Liver (tissue), 9 donors: ENCODE results near the gene TRIM22. TPM values are rescaled to one million over a fixed set of nuclear protein-coding genes. Genes with fewer than 3 reads are reported as not detected.

Experiments used
- DNase-seq: peaks from one replicate; pipeline ENCODE4 v3.0.0-alpha.2; 2017; ENCODE audit warnings: low spot score
- H3K27ac ChIP-seq, 2 donors: one replicate each; pipeline ENCODE4 v1.7.0; 2013; ENCODE audit warnings: inconsistent platforms in 2 of 2, low read length in 2 of 2, control low read depth in 1 of 2, low read depth in 1 of 2, mild to moderate bottlenecking in 1 of 2
- H3K27me3 ChIP-seq, 4 donors: one replicate each; pipeline versions ENCODE4 v1.6.1 to v1.7.0; 2013; ENCODE audit warnings: low read length in 3 of 4, inconsistent platforms in 1 of 4, mild to moderate bottlenecking in 1 of 4, moderate library complexity in 1 of 4; ENCODE audit not compliant: control insufficient read depth in 4 of 4, insufficient read depth in 4 of 4
- H3K36me3 ChIP-seq, 4 donors: one replicate each; pipeline versions ENCODE4 v1.6.1 to v1.7.0; 2013; ENCODE audit warnings: low read length in 3 of 4, mild to moderate bottlenecking in 3 of 4, low read depth in 1 of 4, moderate library complexity in 1 of 4; ENCODE audit not compliant: control insufficient read depth in 4 of 4, insufficient read depth in 3 of 4
- H3K4me1 ChIP-seq, 4 donors: one replicate each; pipeline versions ENCODE4 v1.6.1 to v1.7.0; 2013; ENCODE audit warnings: low read length in 3 of 4, mild to moderate bottlenecking in 3 of 4, moderate library complexity in 1 of 4; ENCODE audit not compliant: control insufficient read depth in 4 of 4, insufficient read depth in 4 of 4
- H3K4me3 ChIP-seq, 3 donors: one replicate each; pipeline versions ENCODE4 v1.6.1 to v1.7.0; 2013; ENCODE audit warnings: low read length in 3 of 3, control low read depth in 1 of 3, low read depth in 1 of 3, mild to moderate bottlenecking in 1 of 3
- H3K9ac ChIP-seq, 2 donors: one replicate each; pipeline ENCODE4 v1.7.0; 2013; ENCODE audit warnings: low read length in 2 of 2, mild to moderate bottlenecking in 2 of 2, moderate library complexity in 2 of 2, control low read depth in 1 of 2, low read depth in 1 of 2
- H3K9me3 ChIP-seq, 4 donors: one replicate each; pipeline versions ENCODE4 v1.6.1 to v1.7.0; 2013; ENCODE audit warnings: low read length in 3 of 4; ENCODE audit not compliant: control insufficient read depth in 4 of 4
- ATF3 ChIP-seq: IDR thresholded peaks from 2 replicates; pipeline ENCODE4 v1.6.1; 2016; ENCODE audit warnings: antibody characterized with exemption
- CTCF ChIP-seq: fragments of 150-350 bp; IDR thresholded peaks from 2 replicates; pipeline ENCODE4 v1.5.1; 2017; ENCODE audit warnings: improper control_type of control experiment, low read depth, low read length; ENCODE audit not compliant: missing input control
- EGR1 ChIP-seq, 2 donors: IDR thresholded peaks; 2 replicates each; pipeline ENCODE4 v1.6.1; 2016 to 2018; ENCODE audit warnings: antibody characterized with exemption in 2 of 2, low read depth in 2 of 2
- FOXA1 ChIP-seq: IDR thresholded peaks from 2 replicates; pipeline ENCODE4 v1.6.1; 2016; ENCODE audit warnings: antibody characterized with exemption
- FOXA2 ChIP-seq: IDR thresholded peaks from 2 replicates; pipeline ENCODE4 v1.6.1; 2016; ENCODE audit warnings: antibody characterized with exemption
- GABPA ChIP-seq, 2 donors: IDR thresholded peaks in 1 of 2; conservative IDR thresholded peaks in 1 of 2; 2 replicates each; pipeline ENCODE4 v1.6.1; 2016; ENCODE audit warnings: antibody characterized with exemption in 2 of 2, mild to moderate bottlenecking in 1 of 2, moderate library complexity in 1 of 2
- HNF4A ChIP-seq, 2 donors: conservative IDR thresholded peaks; 2 replicates each; pipeline ENCODE4 v1.6.1; 2016; ENCODE audit warnings: antibody characterized with exemption in 2 of 2, mild to moderate bottlenecking in 2 of 2
- HNF4G ChIP-seq: IDR thresholded peaks from 2 replicates; pipeline ENCODE4 v1.6.1; 2016; ENCODE audit warnings: antibody characterized with exemption
- JUND ChIP-seq, 2 donors: IDR thresholded peaks; 2 replicates each; pipeline ENCODE4 v1.6.1; 2016; ENCODE audit warnings: antibody characterized with exemption in 2 of 2
- MAX ChIP-seq: IDR thresholded peaks from 2 replicates; pipeline ENCODE4 v1.6.1; 2016; ENCODE audit warnings: antibody characterized with exemption
- NR2F2 ChIP-seq: IDR thresholded peaks from 2 replicates; pipeline ENCODE4 v1.6.1; 2016; ENCODE audit warnings: antibody characterized with exemption
- RAD21 ChIP-seq, 2 donors: IDR thresholded peaks; 2 replicates each; pipeline ENCODE4 v1.6.1; 2016; ENCODE audit warnings: antibody characterized with exemption in 2 of 2, mild to moderate bottlenecking in 2 of 2
- REST ChIP-seq: IDR thresholded peaks from 2 replicates; pipeline ENCODE4 v1.6.1; 2016; ENCODE audit warnings: antibody characterized with exemption, mild to moderate bottlenecking
- RXRA ChIP-seq, 2 donors: IDR thresholded peaks; 2 replicates each; pipeline ENCODE4 v1.6.1; 2017 to 2018; ENCODE audit warnings: antibody characterized with exemption in 2 of 2, mild to moderate bottlenecking in 1 of 2
- SP1 ChIP-seq: IDR thresholded peaks from 2 replicates; pipeline ENCODE4 v1.6.1; 2018; ENCODE audit warnings: antibody characterized with exemption, mild to moderate bottlenecking
- TAF1 ChIP-seq: conservative IDR thresholded peaks from 2 replicates; pipeline ENCODE4 v1.6.1; 2016; ENCODE audit warnings: antibody characterized with exemption, mild to moderate bottlenecking
- ZBTB33 ChIP-seq: IDR thresholded peaks from 2 replicates; pipeline ENCODE4 v1.6.1; 2016; ENCODE audit warnings: antibody characterized with exemption
- WGBS: extraction: QIAGEN DNeasy Blood & Tissue Kit; methylation state at CpG from one replicate; pipeline ENCODE4 v1.1.7; 2013; 5-methylcytosine and 5-hydroxymethylcytosine counted together
- polyA plus RNA-seq, 2 donors: library from polyadenylated mRNA; stranded (reverse) in 1 of 2; unstranded in 1 of 2; fragments of 200-250 nt in 1 of 2; fragments of >200 nt in 1 of 2; fragmentation: Nextera tagmentation in 1 of 2; extraction: Ambion mirVana in 1 of 2; gene quantifications; one replicate each; pipeline versions ENCODE4 v1.2.1 to v1.2.3, GENCODE V29; 2013 to 2015
- total RNA-seq, 2 donors: library from RNA; depleted of rRNA; stranded (reverse); fragments of >200 nt; gene quantifications; one replicate each; pipeline ENCODE4 v1.2.3, GENCODE V29; 2014
- donor health status: healthy.
- donor health status: healthy.
- donor health status: healthy.
- donor health status: healthy.
- donor health status: healthy.

The TRIM22 gene
- total and polyA plus RNA-seq, 4 donors = 3.6 to 21.6 (median 9.6) TPM

- Histone ChIP-seq H3K4me3 (no peak within 1 kb of the TSS), H3K4me1 (no peaks in the 10 kb centered on the region), H3K36me3 (no peaks in the 10 kb centered on the region), H3K9me3 (peaks cover 0 to 2% (median 0%) of the 10 kb centered on the region in 4 donors), H3K9ac (no peak within 1 kb of the TSS), H3K27me3 (no peaks in the 10 kb centered on the region), H3K27ac (no peak within 1 kb of the TSS)
- 84% methylated on average over 1 of the region's 1 CpG for WGBS
- DNase-seq = no peak
- TF ChIP-seq EGR1 (IDR thresholded peaks at IDR 0.05; ENCODE audit: low read depth in 2 of 2) = no peak
- TF ChIP-seq HNF4G = no peak
- no peak for TF ChIP-seq FOXA1
- no peak for TF ChIP-seq MAX
- no peak for TF ChIP-seq GABPA (IDR thresholded peaks at IDR 0.05 in 1 of 2, conservative IDR thresholded peaks at IDR 0.05 in 1 of 2)
- TF ChIP-seq TAF1 = no peak
- no peak for TF ChIP-seq ATF3
- TF ChIP-seq NR2F2 = no peak
- no peak for TF ChIP-seq RXRA (IDR thresholded peaks at IDR 0.05)
- TF ChIP-seq HNF4A (conservative IDR thresholded peaks at IDR 0.05) = no peak
- TF ChIP-seq SP1 = no peak
- no peak for TF ChIP-seq ZBTB33
- TF ChIP-seq FOXA2 = no peak
- no peak for TF ChIP-seq REST
- TF ChIP-seq CTCF = no peak
- TF ChIP-seq RAD21 (IDR thresholded peaks at IDR 0.05) = no peak
Observed at GRCh38 chr11:5736396-5736795, 46.8 kb downstream of the TRIM22 start, which contains the start of gene OR56B1. Gene OR56B1 (plus strand): TSS chr11:5736448. CDS start chr11:5736517, 69 bp downstream.

- DNase-seq = no peak
- no peak overlapping the region for H3K27ac ChIP-seq
- H3K36me3 ChIP-seq = no peaks in the 10 kb centered on the region
- H3K9me3 ChIP-seq = peaks cover 0 to 2% (median 0%) of the 10 kb centered on the region in 4 donors
- H3K4me3 ChIP-seq = no peak overlapping the region
- H3K4me1 ChIP-seq = no peaks in the 10 kb centered on the region
- no peaks in the 10 kb centered on the region for H3K27me3 ChIP-seq
- no peak overlapping the region for H3K9ac ChIP-seq
- TF ChIP-seq RXRA (IDR thresholded peaks at IDR 0.05) = no peak
- no peak for TF ChIP-seq JUND (IDR thresholded peaks at IDR 0.05)
- TF ChIP-seq TAF1 = no peak
- TF ChIP-seq HNF4G = no peak
- TF ChIP-seq HNF4A (conservative IDR thresholded peaks at IDR 0.05) = no peak
- TF ChIP-seq SP1 = no peak
- no peak for TF ChIP-seq RAD21 (IDR thresholded peaks at IDR 0.05)
- TF ChIP-seq REST = no peak
- TF ChIP-seq MAX = no peak
- no peak for TF ChIP-seq ATF3
- TF ChIP-seq GABPA (IDR thresholded peaks at IDR 0.05 in 1 of 2, conservative IDR thresholded peaks at IDR 0.05 in 1 of 2) = no peak
Observed at GRCh38 chr11:5737091-5737490, 47.5 kb downstream of the TRIM22 start.
